Esophagus mucosa (tissue), 1 donor: ENCODE measurements around the gene NRDC. TPM values are rescaled to one million over a fixed set of nuclear protein-coding genes. Genes with fewer than 3 reads are reported as not detected.
"Not testable (repeated sequence)": the region's sequence is repeated elsewhere in the genome, so short reads cannot be mapped to it uniquely, and the experiment has no call there.

Source experiments
- ATAC-seq: fragments of 200-7000 bp; cut with Tn5 transposase; one replicate; pipeline ENCODE4 v1.9.1; 2020
- total RNA-seq: library from RNA; stranded (reverse); gene quantifications from one replicate; pipeline ENCODE4 v1.2.4, GENCODE V29; 2023
- donor health status: DM: yes; HTN: yes; CAD: no.

The NRDC gene
- total RNA-seq, 1 donor from 2014 or later, result 94.9 TPM

- ATAC-seq, result no peak
Observed at GRCh38 chr1:51842261-51842660, 36.3 kb downstream of the NRDC start.

DNA sequence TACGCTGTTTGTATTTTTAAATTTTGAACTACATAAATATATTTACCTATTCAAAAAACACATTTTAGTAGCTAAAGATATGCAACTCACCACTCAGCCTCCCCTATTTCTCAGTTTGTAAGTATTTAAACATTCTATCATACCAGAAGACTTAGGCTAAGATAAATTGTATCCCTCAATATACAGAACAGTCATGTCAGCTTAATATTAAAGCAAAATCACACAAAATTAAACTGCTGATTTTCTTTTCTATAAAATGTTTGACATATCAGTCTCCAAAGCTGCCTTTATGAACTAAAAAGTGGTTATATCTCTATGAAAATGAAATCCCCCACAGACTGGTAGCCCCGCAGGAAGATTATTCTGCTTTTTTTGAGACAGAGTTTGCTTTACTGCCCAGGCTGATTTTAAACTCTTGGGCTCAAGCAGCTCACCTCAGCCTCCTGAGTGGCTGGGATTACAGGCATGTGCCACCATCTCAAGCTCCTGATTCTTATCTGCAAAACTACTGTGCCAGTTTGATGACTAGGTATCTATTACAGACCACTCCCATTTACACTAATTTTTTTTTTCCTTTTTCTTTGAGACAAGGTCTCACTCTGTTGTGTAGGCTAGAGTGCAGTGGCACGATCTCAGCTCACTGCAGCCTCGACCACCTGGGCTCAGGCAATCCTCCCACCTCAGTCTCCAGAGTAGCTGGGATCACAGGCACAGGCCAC lies 37.6 kb downstream of the NRDC start:
- ATAC-seq, result no peak

- ATAC-seq, result no peak
Observed at GRCh38 chr1:51840182-51840581, 38.3 kb downstream of the NRDC start.

DNA sequence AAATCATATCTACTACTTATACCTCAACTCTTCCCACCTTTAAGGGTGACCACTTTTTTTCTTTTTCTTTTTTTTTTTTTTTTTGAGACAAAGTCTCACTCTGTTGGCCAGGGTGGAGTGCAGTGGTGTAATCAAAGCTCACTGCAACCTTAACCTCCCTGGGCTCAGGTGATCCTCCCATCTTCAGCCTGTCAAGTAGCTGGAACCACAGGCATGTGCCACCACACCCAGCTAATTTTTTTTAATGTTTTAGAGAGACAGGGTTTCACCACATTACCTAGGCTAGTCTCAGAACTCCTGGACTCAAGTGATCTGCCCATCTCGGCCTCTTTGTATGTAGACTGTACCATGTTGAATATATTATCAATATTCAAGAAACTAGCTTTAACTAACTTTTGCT lies 39.4 kb downstream of the NRDC start:
- ATAC-seq, result no peak

- ATAC-seq, result no peak
Observed at GRCh38 chr1:51837243-51837642, 41.3 kb downstream of the NRDC start.

GRCh38 chr1:51833700-51834099 lies 44.8 kb downstream of the NRDC start:
- ATAC-seq, result no peak

- ATAC-seq, result peak; percentile 72
Observed at GRCh38 chr1:51829058-51829457, 49.5 kb downstream of the NRDC start.

- ATAC-seq, result no peak
Observed at GRCh38 chr1:51819810-51820209, 58.7 kb downstream of the NRDC start.

DNA sequence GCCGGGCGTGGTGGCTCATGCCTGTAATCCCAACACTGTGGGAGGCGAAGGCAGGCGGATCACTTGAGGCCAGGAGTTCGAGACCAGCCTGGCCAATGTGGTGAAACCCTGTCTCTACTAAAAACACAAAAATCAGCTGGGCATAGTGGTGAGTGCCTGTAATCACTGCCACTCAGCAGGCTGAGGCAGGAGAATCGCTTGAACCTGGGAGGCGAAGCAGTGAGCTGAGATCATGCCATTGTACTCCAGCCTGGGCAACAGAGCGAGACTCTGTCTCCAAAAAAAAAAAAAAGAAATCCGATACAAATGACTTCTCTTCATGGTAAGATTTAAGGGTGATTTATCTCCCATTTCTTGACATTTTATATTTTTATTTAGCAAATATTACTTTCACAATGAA lies 59.5 kb downstream of the NRDC start:
- not testable (repeated sequence) for ATAC-seq

DNA sequence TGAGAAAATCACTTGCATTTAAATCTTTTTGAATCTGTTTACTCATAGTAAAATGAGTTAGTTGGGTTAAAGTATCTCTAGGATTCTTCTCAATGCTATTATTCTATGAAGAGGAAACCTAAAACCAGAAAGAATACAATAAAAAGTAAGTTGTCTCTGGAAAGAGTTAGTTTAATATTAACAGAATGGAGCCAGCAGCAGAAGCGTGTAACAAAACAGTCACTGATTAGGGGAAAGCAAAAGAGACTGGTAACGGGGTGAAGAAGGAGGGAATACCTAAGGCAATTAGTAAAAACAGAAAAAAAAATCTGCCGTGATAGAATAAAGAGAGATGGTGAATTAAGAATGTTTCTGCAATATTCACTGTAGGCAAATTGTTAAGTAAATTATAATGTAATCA lies 60.0 kb downstream of the NRDC start:
- no peak for ATAC-seq

DNA sequence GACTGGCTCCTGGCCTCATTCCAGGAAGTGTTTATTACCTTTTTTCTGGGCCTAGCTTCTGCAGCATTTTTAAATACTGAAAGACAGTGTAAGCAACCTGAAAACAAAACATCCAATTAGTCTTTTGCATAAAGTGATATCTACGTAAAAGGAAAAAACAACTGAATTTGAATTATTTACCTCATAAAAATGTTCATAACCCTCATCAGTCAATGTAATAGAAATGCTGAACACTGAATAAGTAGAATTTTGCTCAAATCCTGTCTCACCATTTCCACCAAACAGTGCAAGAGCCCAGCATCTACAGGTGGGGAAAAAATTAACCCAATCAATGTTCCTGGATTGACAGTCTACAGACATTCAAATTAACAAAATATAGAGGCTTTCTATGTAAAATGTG lies 64.0 kb downstream of the NRDC start:
- ATAC-seq, result no peak

DNA sequence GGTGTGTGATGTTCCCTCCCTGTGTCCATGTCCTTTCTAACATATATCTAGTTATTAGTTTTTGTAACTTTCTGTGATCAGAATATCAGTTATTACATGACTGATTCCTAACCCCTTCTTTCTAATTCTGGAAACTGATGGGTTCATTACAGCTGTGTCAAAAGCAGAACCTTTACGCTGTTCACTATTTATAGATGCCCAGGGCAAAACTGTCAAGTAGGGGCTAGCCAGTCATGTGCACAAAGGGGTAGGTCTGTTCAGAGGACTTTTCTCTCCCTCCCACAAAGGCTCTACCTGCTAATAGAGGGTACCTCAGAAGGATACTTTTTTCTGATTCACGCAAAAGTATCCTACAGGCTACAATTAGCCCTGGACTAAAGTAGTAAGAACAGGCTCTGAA lies 79.2 kb downstream of the NRDC start:
- no peak for ATAC-seq

DNA sequence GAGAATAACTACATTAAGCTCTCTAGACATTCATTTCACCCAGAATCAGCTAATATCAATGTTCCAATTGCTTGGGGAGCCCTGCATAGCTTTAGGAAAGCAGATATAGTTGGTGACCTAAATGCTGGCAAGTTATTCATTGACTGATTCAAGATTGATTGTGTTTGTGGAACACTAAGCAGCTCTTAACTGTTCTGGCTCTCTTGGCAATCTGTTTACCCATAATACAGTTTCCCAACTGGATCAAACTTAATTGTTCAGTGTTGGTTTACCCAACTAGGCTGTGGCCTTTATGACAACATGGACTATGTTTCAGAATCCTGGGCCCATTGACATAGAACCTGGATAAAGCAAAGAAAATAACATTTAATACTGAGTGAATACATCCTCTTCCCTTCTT lies 83.7 kb downstream of the NRDC start:
- no peak for ATAC-seq

GRCh38 chr1:51794260-51794659 lies 84.3 kb downstream of the NRDC start:
- ATAC-seq, result no peak

GRCh38 chr1:51792864-51793263 lies 85.7 kb downstream of the NRDC start:
- ATAC-seq, result no peak

GRCh38 chr1:51791888-51792287 lies 86.6 kb downstream of the NRDC start:
- ATAC-seq, result no peak

GRCh38 chr1:51790385-51790784 lies 88.1 kb downstream of the NRDC start:
- peak; percentile 11 for ATAC-seq

DNA sequence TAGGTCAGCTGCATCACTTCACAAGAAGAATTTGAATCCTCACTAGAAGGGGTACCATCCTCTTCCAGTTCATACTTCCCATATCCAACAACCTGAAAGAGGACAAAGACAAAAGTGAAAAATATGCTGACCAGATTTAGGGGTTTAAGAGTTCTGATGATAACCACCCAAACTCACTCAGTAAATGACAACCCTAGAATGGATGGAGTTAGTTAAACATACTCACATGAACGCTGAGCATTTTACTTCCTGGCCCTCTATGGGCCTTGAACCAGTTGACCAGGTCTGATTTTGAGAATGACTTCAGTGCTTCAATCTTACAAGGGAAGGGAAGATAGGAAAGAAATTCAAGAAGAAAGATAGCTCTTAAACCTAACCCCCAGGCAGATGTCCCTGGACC lies 89.2 kb downstream of the NRDC start:
- no peak for ATAC-seq

DNA sequence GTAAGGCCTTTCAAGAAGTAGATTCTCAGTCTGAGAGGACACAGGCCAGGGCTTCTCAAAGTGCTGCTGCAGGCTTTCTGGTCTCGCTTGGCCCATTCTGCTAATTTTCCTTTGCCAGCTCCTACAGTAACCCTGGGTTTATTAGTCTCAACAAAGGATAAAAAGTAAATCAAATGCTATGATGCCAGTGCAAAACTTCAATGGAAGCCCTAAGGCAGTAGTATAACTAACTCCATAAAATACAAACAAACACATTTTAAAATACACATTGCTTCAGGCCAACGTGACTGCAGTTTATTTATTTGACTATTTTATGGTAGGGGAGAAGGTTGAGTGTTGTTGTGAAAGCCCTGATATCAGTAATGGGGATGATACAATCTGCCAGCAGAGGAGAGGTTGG lies 89.6 kb downstream of the NRDC start:
- no peak for ATAC-seq

GRCh38 chr1:51784997-51785421 lies 93.5 kb downstream of the NRDC start:
- ATAC-seq, result no peak

DNA sequence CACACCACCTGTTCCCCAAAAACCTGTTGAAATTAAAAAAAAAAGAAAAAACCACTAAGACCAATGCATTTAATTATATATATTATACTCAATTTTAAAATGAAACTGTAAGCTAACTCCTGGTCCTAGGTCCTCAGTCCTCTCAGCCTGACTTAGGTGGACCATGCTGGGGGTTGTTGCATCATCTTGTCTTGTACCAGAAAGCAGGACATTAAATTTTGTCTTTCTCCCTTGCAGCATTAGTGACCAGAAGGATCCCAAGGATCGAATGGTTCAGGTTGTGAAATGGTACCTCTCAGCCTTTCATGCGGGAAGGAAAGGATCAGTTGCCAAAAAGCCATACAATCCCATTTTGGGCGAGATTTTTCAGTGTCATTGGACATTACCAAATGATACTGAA lies 97.6 kb downstream of the NRDC start:
- ATAC-seq, result no peak

DNA sequence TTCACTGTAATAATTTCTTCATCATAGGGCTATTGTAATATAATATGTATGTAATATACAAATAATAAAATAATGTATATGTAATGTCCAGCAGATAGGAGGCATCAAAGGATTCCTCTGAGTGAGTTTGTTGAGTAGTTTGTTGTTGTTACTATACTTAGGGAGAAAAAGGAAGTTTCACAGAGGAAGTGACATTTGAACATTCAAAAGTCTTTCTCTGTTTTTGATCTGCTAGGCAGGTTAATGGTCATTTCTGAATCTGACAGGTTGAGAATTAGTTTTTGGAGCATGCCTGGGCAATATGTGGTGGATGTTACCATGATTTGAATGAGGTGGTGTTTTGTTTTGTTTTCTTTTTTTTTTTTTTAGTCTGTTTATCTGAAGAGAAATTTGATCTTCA lies 102.1 kb downstream of the NRDC start:
- ATAC-seq, result no peak

- peak; percentile 73 for ATAC-seq
Observed at GRCh38 chr1:51768971-51769588, 109.4 kb downstream of the NRDC start.

DNA sequence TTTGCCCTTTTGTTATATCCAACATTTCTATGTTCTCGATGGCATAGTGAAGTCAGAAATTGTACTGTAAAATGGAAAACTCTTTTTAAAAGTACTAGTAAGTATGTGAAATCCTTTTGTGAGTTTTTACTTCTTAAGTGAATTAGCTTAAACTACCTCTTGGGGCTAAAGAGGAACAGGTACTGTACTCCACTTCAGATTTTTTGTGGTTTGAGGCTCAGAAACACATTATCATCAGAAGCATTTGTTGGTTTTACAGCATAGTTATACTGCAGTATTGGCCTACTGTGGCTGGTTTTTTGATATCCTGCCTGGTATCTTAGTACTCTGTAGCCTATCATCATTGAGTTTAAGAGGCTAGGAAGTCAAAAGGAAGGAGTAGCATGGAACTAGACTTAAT lies 117.2 kb downstream of the NRDC start:
- no peak for ATAC-seq

DNA sequence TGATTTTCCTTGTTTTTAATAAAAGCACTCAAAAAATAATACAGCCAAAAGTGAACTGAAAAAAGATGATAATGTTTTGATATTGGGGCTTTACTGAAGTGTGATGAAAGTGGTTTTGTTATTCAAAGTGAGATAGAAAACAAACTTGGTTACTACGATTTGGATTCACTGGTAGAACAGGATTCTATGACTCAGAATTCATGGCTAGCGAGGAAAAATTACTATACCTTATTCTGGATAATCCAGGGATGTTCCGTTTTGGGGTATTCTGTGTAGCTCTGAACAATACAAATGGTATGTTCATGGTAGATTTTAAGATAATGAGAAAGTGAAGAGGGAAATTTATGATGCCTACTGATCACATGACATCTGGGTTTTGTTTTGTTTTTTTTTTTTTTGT lies 117.7 kb downstream of the NRDC start:
- no peak for ATAC-seq
